Endothelial cell of umbilical vein (primary cell): ENCODE measurements around the gene HDAC3.
A peak's percentile ranks its signal among the peaks of the same experiment; 100 is the strongest.

Experiments used
- EZH2 ChIP-seq: IDR thresholded peaks from 2 replicates; pipeline ENCODE4 v1.6.1; 2012; ENCODE audit warnings: borderline replicate concordance, low read depth, mild to moderate bottlenecking, moderate library complexity, low read length, inconsistent platforms; ENCODE audit not compliant: severe bottlenecking
- JUN ChIP-seq: IDR thresholded peaks from 2 replicates; pipeline ENCODE4 v1.6.1; 2011; ENCODE audit warnings: borderline replicate concordance, low read depth; ENCODE audit not compliant: insufficient read length, insufficient read depth
- MYC ChIP-seq: IDR thresholded peaks from one replicate; pipeline ENCODE4 v1.6.1; 2011; ENCODE audit warnings: mild to moderate bottlenecking, low read depth, low read length
- POLR2AphosphoS5 ChIP-seq: IDR thresholded peaks from 2 replicates; pipeline ENCODE4 v1.6.1; 2012; ENCODE audit warnings: low read depth, mild to moderate bottlenecking, control low read depth, low read length, moderate library complexity; ENCODE audit not compliant: insufficient read depth
- TF ChIP-seq, protein P1 (sequence below), 2 donors: IDR thresholded peaks; 1 replicate in 1 of 2; 2 replicates in 1 of 2; pipeline ENCODE4 v1.5.1; 2011; ENCODE audit warnings: low read length in 2 of 2, mild to moderate bottlenecking in 2 of 2, moderate library complexity in 2 of 2, control low read depth in 1 of 2, inconsistent platforms in 1 of 2, low read depth in 1 of 2; ENCODE audit not compliant: insufficient read depth in 1 of 2; ENCODE audit errors: extremely low read depth in 1 of 2

DNA sequence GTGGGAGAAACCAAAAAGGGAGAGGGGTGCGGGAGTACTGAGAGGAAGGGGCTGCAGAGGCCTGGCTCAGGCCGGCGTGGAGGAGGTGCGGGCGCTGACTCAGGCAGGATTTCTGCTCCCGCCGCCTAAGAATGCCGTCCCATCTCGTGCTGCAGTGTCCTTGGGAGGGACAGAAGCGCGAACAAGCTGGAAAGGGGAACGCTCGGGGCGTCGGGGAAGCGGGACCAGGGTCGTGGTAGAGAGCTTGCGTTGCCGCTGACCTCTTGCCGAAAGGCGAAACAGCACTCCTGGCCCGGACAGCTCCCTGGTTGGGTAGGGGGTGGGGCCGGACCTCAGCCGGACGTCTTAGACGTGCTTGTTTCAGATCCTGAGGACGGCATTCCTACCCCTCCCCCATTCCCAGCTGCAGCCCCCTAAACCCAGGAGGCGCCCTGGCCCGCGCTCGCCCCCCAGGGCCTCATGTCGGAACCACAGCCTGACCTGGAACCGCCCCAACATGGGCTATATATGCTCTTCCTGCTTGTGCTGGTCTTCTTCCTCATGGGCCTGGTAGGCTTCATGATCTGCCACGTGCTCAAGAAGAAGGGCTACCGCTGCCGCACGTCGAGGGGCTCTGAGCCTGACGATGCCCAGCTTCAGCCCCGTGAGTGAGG is 1.2 kb upstream of the HDAC3 start:
- TF ChIP-seq, protein P1, sequence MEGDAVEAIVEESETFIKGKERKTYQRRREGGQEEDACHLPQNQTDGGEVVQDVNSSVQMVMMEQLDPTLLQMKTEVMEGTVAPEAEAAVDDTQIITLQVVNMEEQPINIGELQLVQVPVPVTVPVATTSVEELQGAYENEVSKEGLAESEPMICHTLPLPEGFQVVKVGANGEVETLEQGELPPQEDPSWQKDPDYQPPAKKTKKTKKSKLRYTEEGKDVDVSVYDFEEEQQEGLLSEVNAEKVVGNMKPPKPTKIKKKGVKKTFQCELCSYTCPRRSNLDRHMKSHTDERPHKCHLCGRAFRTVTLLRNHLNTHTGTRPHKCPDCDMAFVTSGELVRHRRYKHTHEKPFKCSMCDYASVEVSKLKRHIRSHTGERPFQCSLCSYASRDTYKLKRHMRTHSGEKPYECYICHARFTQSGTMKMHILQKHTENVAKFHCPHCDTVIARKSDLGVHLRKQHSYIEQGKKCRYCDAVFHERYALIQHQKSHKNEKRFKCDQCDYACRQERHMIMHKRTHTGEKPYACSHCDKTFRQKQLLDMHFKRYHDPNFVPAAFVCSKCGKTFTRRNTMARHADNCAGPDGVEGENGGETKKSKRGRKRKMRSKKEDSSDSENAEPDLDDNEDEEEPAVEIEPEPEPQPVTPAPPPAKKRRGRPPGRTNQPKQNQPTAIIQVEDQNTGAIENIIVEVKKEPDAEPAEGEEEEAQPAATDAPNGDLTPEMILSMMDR (IDR thresholded peaks at IDR 0.05; ENCODE audit: extremely low read depth in 1 of 2, insufficient read depth in 1 of 2, low read depth in 1 of 2, low read length in 2 of 2), result peak; percentile 8 to 28
- TF ChIP-seq MYC, result no peak
- no peak for TF ChIP-seq JUN
- TF ChIP-seq EZH2, result no peak
- no peak for TF ChIP-seq POLR2AphosphoS5
